C4-2B (cell line): ENCODE measurements around the gene CCDC191.

Experiments
- H3K27ac ChIP-seq: fragments of 450-650 bp; 2 replicates; pipeline ENCODE4 v1.5.1; 2017
- ZFX ChIP-seq: fragments of 450-650 bp; IDR thresholded peaks from 2 replicates; pipeline ENCODE4 v1.6.1; 2017
- TF ChIP-seq, protein P1 (sequence below): fragments of 450-650 bp; conservative IDR thresholded peaks from 2 replicates; pipeline ENCODE4 v1.5.1; 2017; ENCODE audit warnings: mild to moderate bottlenecking

Gene CCDC191, protein sequence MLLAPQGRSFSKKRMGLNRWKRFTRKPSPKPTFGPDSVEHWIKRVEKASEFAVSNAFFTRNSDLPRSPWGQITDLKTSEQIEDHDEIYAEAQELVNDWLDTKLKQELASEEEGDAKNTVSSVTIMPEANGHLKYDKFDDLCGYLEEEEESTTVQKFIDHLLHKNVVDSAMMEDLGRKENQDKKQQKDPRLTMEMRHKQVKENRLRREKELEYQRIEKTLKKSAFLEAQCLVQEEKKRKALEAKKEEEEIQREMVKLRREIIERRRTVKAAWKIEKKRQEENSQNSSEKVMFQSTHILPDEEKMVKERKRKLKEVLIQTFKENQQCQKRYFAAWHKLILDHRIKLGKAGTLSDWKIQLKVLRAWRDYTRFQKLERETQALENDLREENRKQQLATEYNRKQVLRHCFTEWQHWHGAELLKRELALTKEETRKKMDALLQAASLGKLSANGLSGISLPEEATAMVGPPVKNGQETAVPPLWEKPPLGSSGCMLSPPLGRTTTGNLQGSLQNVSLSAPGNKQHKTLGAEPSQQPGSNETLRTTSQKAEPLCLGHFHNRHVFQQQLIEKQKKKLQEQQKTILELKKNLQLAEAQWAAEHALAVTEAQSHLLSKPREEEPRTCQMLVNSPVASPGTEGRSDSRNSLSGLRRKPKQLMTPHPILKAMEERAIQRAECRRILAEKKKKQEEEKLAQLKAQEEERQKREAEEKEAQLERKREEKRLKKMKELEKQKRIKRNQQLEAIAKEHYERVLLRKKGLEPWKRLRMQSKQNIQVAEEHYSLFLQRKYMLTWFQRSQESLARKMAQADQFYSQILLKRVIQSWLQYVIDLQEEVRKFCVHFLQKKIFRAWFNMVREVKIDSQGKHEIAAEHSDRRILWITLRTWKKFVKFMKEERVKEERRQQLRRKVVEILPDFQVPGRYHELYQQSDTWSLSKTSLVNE

DNA sequence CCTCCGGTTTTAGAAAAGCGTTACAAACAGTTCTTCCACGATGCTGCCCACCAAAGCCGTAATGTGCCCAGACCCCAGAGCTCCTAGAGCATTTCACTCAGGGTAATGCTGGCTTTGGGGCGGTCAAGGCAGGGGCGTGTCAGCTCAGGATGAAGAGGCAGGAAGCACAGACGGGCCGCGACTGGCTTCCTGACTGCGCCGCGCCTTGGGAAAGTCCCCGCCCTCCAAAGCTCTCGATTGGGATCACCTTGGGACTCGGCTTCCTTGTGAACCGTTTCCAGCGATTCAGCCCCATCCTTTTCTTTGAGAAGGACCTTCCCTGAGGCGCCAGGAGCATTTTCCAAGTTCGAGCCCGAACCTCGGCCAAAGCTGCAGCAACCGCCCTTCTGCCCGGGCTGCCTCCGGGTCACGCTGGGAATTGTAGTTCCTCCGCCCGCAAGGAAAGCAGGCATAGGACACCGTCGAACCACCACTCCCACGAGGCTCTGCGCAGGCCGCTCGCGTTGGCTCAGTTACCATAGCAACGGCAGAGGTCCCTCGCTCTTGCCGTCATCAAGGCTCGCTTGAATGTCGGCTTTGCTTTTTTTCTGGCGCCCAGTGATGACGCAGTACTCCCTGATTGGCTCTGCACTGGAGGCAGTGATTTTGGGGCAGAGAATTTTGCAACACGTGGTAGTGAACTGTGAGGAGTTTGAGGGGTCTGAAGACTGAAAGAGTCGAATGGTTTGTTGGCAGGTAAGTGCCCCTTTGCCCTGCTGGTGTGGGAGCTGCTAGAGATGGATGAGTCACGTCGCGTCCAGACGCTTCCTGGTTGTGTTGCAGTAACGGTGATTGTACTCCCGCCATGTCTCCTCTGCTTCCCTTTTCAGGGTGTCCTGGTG lies at the start of gene CCDC191, which contains the start of gene QTRT2:
CCDC191 (minus strand) TSS at position 397 of the 881 bp plus-strand sequence; CDS start at position 337, 60 bp downstream.
QTRT2 (plus strand) TSS at position 608 of the 881 bp plus-strand sequence. CDS start 8,521 bp downstream, outside the sequence.
- peak within 1 kb of the TSS; percentile 81 for H3K27ac ChIP-seq
- no peak for TF ChIP-seq ZFX
- TF ChIP-seq, protein P1, sequence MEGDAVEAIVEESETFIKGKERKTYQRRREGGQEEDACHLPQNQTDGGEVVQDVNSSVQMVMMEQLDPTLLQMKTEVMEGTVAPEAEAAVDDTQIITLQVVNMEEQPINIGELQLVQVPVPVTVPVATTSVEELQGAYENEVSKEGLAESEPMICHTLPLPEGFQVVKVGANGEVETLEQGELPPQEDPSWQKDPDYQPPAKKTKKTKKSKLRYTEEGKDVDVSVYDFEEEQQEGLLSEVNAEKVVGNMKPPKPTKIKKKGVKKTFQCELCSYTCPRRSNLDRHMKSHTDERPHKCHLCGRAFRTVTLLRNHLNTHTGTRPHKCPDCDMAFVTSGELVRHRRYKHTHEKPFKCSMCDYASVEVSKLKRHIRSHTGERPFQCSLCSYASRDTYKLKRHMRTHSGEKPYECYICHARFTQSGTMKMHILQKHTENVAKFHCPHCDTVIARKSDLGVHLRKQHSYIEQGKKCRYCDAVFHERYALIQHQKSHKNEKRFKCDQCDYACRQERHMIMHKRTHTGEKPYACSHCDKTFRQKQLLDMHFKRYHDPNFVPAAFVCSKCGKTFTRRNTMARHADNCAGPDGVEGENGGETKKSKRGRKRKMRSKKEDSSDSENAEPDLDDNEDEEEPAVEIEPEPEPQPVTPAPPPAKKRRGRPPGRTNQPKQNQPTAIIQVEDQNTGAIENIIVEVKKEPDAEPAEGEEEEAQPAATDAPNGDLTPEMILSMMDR, result no peak

DNA sequence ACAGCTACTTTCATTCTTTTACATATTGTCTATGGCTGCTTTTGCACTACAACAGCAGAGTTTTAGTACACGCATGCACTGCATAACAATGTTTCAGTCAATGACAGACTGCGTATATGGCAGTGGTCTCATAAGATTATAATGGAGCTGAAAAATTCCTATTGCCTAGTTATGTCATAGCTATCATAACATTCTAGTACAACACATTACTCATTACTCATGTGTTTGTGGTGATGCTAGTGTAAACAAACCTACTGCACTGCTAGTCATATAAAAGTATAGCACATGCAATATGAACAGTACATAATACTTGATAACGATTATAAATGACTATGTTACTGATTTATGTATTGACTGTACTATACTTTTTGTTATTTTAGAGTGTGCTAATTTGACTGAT lies 48.1 kb upstream of the CCDC191 start:
- no peak for TF ChIP-seq ZFX
- TF ChIP-seq, protein P1, result no peak
- H3K27ac ChIP-seq, result no peak overlapping the region

DNA sequence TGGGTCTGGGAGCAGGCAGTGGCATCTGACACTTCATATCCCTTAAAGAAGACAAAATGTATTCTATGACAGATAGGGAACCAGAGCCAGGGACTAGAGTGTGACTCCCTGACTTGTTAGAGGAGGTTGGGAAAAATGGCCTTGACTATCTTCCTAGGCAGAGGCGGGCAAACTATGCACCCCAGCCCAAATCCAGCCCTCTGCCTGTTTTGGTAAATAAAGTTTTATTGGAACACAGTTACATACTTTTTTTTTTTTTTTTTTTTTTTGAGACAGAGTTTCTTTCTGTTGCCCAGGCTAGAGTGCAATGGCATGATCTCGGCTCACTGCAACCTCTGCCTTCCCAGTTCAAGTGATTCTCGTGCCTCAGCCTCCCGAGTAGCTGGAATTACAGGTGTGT lies 47.5 kb upstream of the CCDC191 start:
- TF ChIP-seq, protein P1, result no peak
- TF ChIP-seq ZFX, result no peak

DNA sequence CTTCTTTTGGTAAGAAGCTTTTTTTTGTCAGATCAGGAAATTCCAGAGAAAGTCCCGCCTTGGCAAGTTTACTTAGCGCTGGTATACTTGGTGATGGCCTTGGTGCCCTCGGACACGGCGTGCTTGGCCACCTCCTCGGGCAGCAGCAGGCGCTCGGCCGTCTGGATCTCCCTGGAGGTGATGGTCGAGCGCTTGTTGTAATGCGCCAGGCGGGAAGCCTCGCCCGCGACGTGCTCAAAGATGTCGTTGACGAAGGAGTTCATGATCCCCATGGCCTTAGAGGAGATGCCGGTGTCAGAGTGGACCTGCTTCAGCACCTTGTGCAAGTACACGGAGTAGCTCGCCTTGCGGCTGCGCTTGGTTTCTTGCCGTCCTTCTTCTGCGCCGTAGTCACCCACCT lies 46.9 kb upstream of the CCDC191 start:
- no peak for TF ChIP-seq ZFX
- TF ChIP-seq, protein P1, result no peak

More for the DNA sequence above, 47.5 kb upstream of the CCDC191 start:
- H3K27ac ChIP-seq, result no peak overlapping the region

DNA sequence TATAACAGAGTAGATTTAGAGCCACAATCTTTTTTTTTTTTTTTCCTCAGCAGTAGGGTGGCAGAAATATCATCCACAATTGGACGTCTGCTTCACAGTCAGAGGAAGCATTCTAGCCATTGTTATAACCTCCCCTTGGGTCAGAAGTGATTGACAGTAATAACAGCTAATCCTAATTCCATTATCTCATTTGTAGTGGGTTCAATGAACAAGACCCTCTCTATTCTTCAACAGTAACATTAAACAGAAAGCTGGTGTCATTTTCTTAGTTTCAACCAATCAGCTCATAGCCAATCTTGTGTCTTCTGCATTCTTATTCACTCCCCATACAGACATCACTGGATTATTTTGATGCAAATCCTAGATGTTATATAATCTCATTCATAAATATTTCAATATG lies 44.8 kb upstream of the CCDC191 start:
- TF ChIP-seq ZFX, result no peak
- TF ChIP-seq, protein P1, result no peak
- no peak overlapping the region for H3K27ac ChIP-seq

More for the DNA sequence above, 46.9 kb upstream of the CCDC191 start:
- H3K27ac ChIP-seq, result no peak overlapping the region

DNA sequence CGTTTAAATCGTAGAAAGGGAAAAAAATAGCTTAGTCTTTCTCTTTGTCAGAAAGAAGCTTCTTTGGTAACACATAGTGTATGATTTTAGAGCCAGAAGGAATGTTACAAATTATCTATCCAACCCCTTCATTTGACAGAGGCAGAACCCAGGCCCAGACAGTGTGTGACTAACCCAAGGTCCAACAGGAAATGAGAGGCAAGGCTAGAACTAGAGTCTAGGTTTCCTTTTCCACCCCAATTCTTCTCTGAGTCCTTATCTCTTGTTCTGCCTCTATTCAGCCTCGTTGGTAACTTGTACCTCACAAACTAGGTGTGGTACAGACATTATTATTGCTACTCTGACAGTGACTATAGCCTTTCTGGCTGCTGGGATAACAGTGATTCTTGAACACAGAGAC lies 39.5 kb upstream of the CCDC191 start:
- no peak overlapping the region for H3K27ac ChIP-seq

More for the DNA sequence above, 39.5 kb upstream of the CCDC191 start:
- TF ChIP-seq ZFX, result no peak
- TF ChIP-seq, protein P1, result no peak
